Panc1 (cell line): ENCODE data around the gene ELFN1. TPM values are rescaled to one million over a fixed set of nuclear protein-coding genes. Genes with fewer than 3 reads are reported as not detected.

Experiments used
- ATAC-seq: fragments of 200-7000 bp; cut with Tn5 transposase; 2 replicates; pipeline ENCODE4 v1.9.1; 2020; ENCODE audit warnings: mild to moderate bottlenecking, moderate library complexity
- BruUV-seq: library from RNA; stranded (reverse); fragments of 400-500 nt; replicated peaks from 2 replicates; lab custom pipeline; 2021; lab: Mats Ljungman, UMichigan
- CTCF ChIA-PET: fragments of 300-600 bp; sonication (Branson Sonifier 250); formaldehyde crosslinking; loops from one replicate; lab custom pipeline; 2022; ENCODE audit warnings: antibody characterized with exemption; lab: Charles Lee
- POLR2A ChIA-PET: fragments of 300-600 bp; sonication (Branson Sonifier 250); formaldehyde crosslinking; loops from one replicate; lab custom pipeline; 2022; ENCODE audit warnings: antibody characterized with exemption; lab: Charles Lee
- DNase-seq: peaks from one replicate; pipeline ENCODE4 v3.0.0-alpha.2; 2010; ENCODE audit warnings: low read depth, low spot score
- H3K27ac ChIP-seq: 2 replicates; pipeline ENCODE4 v1.5.1; 2011; ENCODE audit warnings: mild to moderate bottlenecking, low read length, inconsistent platforms
- H3K27me3 ChIP-seq: fragments of 200-500 bp; sonication (Bioruptor generic); 2 replicates; pipeline ENCODE4 v1.6.0; 2014; ENCODE audit warnings: low read length, inconsistent platforms; ENCODE audit not compliant: control insufficient read depth, insufficient read depth
- H3K36me3 ChIP-seq: fragments of 200-500 bp; sonication (Bioruptor generic); 2 replicates; pipeline ENCODE4 v1.5.1; 2014; ENCODE audit warnings: inconsistent platforms, mild to moderate bottlenecking, low read length, moderate library complexity; ENCODE audit not compliant: control insufficient read depth, insufficient read depth
- H3K4me1 ChIP-seq: 2 replicates; pipeline ENCODE4 v1.5.1; 2011; ENCODE audit warnings: inconsistent platforms, mild to moderate bottlenecking, low read length, moderate library complexity; ENCODE audit not compliant: control insufficient read depth, insufficient read depth
- H3K4me3 ChIP-seq, 2 experiments: 2 replicates each; pipeline ENCODE4 v1.5.1; 2011 to 2012; ENCODE audit warnings: low read depth in 2 of 2, low read length in 2 of 2, mild to moderate bottlenecking in 2 of 2, inconsistent platforms in 1 of 2, moderate library complexity in 1 of 2
- H3K9me3 ChIP-seq: fragments of 200-500 bp; sonication (Bioruptor generic); 2 replicates; pipeline ENCODE4 v1.5.1; 2014; ENCODE audit warnings: low read depth, mild to moderate bottlenecking, inconsistent platforms, low read length, moderate library complexity; ENCODE audit not compliant: control insufficient read depth, insufficient read depth
- SIN3A ChIP-seq: IDR thresholded peaks from 2 replicates; pipeline ENCODE4 v1.6.1; 2012; ENCODE audit warnings: low read depth, mild to moderate bottlenecking, low read length, moderate library complexity, borderline replicate concordance; ENCODE audit not compliant: insufficient read depth
- TCF7L2 ChIP-seq: IDR thresholded peaks from 2 replicates; pipeline ENCODE4 v1.6.1; 2011; ENCODE audit warnings: mild to moderate bottlenecking, low read depth, low read length, inconsistent platforms
- in situ Hi-C: cut with HindIII; loops from 2 replicates; pipeline ENCODE4 v1.10.0; 2016; ENCODE audit warnings: low sequenced_read_pairs, low pct_unique_long_range_greater_than_20kb
- intact Hi-C: fragments of 100-400 bp; cut with micrococcal nuclease; formaldehyde crosslinking; loops from one replicate; pipeline ENCODE4 v1.10.0; 2022; ENCODE audit not compliant: unreplicated experiment
- total RNA-seq: library from RNA; stranded (reverse); gene quantifications from one replicate; pipeline ENCODE4 v1.2.1, GENCODE V29; 2021; ENCODE audit not compliant: unreplicated experiment
- TF ChIP-seq, protein P1 (sequence below), 2 experiments: IDR thresholded peaks; 2 replicates each; pipeline ENCODE4 v1.6.1; 2011 to 2012; ENCODE audit warnings: low read depth in 2 of 2, control low read depth in 1 of 2, low read length in 1 of 2, mild to moderate bottlenecking in 1 of 2, moderate library complexity in 1 of 2; ENCODE audit not compliant: insufficient read depth in 1 of 2

ELFN1 gene
- total RNA-seq, 1 experiment from 2014 or later: 39.0 TPM

DNA sequence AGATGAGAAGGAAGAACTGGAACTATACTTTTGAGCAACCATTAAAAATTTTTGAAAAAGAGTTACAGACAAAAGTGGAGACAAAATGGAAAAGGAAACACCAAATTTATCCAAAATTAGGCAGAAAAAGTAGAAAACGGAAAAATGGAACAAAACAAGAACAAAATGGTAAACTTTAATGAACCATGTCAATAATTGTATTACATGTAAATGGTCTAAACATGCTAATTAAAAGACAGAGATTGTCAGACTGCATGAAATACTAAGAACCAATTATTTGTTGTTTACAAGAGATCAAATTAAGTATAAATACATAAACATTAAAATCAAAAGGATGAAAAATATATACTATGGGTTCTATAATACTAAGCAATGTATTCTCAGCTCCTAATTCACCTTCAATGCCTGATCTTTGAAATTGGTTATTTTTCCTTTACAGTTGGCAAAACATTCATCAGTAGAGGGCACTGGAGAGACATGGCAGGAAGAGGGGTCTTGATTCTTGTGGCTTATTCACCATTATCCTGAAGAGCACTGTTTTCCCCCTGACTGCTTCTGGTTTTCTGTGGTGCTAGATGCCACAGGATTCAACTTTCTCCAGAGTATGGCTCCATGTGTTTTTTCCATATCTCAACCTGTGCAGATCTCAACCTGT lies 124.9 kb downstream of the ELFN1 start:
- TF ChIP-seq SIN3A (no peak), TCF7L2 (no peak)
- TF ChIP-seq, protein P1, sequence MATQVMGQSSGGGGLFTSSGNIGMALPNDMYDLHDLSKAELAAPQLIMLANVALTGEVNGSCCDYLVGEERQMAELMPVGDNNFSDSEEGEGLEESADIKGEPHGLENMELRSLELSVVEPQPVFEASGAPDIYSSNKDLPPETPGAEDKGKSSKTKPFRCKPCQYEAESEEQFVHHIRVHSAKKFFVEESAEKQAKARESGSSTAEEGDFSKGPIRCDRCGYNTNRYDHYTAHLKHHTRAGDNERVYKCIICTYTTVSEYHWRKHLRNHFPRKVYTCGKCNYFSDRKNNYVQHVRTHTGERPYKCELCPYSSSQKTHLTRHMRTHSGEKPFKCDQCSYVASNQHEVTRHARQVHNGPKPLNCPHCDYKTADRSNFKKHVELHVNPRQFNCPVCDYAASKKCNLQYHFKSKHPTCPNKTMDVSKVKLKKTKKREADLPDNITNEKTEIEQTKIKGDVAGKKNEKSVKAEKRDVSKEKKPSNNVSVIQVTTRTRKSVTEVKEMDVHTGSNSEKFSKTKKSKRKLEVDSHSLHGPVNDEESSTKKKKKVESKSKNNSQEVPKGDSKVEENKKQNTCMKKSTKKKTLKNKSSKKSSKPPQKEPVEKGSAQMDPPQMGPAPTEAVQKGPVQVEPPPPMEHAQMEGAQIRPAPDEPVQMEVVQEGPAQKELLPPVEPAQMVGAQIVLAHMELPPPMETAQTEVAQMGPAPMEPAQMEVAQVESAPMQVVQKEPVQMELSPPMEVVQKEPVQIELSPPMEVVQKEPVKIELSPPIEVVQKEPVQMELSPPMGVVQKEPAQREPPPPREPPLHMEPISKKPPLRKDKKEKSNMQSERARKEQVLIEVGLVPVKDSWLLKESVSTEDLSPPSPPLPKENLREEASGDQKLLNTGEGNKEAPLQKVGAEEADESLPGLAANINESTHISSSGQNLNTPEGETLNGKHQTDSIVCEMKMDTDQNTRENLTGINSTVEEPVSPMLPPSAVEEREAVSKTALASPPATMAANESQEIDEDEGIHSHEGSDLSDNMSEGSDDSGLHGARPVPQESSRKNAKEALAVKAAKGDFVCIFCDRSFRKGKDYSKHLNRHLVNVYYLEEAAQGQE (IDR thresholded peaks at IDR 0.05; ENCODE audit: insufficient read depth in 1 of 2, low read depth in 2 of 2, low read length in 1 of 2): no peak

More for the DNA sequence above, 124.9 kb downstream of the ELFN1 start:
- DNase-seq (no peak), ATAC-seq (no peak)
- Histone ChIP-seq H3K4me1 (no peaks in the 10 kb centered on the region), H3K9me3 (peaks cover 19% of the 10 kb centered on the region; the same call in 1 of the 2 replicates), H3K4me3 (no peak overlapping the region), H3K36me3 (no peaks in the 10 kb centered on the region), H3K27ac (no peak overlapping the region), H3K27me3 (peaks cover 13% of the 10 kb centered on the region; the same call in 1 of the 2 replicates)
- intact Hi-C loops: no loop called here
- ChIA-PET POLR2A (no interaction called here), CTCF (no interaction called here)
- BruUV-seq: no TSS peak
- in situ Hi-C loops: no loop called here

Other genes with a start within 250 kb of the ELFN1 start
- 144 TPM for gene MICALL2, start 210.8 kb upstream of the ELFN1 start, total RNA-seq
- gene INTS1, start 165.9 kb upstream of the ELFN1 start, total RNA-seq: 173 TPM
- gene MAFK, start 139.6 kb upstream of the ELFN1 start, total RNA-seq: 125 TPM
- gene TMEM184A, start 114.1 kb upstream of the ELFN1 start, total RNA-seq: 9.2 TPM
- gene PSMG3, start 100.2 kb upstream of the ELFN1 start, total RNA-seq: 59.4 TPM